GM13977 (cell line): ENCODE data around the gene PDXK.

ENCODE experiments used
- DNase-seq: peaks from one replicate; pipeline ENCODE4 v3.0.0; 2012; ENCODE audit warnings: low spot score
- in situ Hi-C: fragments of 300-500 bp; cut with MboI; formaldehyde crosslinking; loops from one replicate; pipeline ENCODE4 v1.12.0; 2022; ENCODE audit warnings: low sequenced_read_pairs, low pct_unique_long_range_greater_than_20kb, mixed read lengths, inconsistent platforms; ENCODE audit not compliant: unreplicated experiment
- TF ChIP-seq, protein P1 (sequence below): IDR thresholded peaks from 2 replicates; pipeline ENCODE4 v1.5.1; 2012; ENCODE audit warnings: mild to moderate bottlenecking, control low read depth; ENCODE audit not compliant: insufficient read depth; ENCODE audit errors: extremely low read depth, missing control alignments

The PDXK gene

DNA sequence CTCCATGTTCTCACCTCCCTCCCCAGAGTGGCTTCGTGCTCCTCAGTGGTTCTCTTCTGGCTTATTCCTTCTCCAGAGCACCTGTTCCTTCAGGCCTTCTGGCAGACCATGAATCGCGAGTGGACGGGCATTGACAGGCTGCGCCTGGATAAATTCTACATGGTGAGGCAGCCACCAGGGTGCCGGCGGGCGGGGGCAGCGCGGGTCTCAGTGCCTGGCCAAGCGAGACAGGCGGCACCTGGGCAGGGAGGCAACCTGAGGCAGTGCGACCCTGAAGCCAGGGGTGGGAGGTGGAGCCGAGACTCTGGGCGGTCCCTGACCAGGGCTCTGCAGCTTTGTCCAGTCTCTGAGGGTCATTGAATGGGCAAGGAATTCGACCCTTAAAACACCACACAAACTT is 74.3 kb downstream of the PDXK start:
- TF ChIP-seq, protein P1, sequence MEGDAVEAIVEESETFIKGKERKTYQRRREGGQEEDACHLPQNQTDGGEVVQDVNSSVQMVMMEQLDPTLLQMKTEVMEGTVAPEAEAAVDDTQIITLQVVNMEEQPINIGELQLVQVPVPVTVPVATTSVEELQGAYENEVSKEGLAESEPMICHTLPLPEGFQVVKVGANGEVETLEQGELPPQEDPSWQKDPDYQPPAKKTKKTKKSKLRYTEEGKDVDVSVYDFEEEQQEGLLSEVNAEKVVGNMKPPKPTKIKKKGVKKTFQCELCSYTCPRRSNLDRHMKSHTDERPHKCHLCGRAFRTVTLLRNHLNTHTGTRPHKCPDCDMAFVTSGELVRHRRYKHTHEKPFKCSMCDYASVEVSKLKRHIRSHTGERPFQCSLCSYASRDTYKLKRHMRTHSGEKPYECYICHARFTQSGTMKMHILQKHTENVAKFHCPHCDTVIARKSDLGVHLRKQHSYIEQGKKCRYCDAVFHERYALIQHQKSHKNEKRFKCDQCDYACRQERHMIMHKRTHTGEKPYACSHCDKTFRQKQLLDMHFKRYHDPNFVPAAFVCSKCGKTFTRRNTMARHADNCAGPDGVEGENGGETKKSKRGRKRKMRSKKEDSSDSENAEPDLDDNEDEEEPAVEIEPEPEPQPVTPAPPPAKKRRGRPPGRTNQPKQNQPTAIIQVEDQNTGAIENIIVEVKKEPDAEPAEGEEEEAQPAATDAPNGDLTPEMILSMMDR = no peak
- in situ Hi-C loops = no loop called here
- no peak for DNase-seq

DNA sequence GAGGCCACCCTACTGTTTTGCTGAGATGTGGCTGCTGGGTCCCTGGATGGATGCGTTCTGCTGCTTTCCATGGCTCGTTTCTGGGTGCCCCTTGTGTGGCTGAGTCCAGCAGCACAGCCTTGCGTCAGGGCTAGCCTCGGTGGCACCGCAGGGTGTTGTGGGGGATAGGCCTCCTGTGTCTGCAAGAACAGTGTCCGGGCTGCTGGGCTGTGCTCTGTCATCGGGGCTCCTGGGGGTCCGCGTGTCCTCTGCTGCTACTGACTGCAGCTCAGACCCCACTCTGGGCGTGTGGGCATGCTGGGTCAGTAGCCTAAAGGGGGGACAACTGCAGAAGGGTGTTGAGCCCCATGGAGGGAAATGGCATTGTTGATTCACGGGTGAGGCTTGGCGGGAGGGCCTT is 75.4 kb downstream of the PDXK start:
- in situ Hi-C loops = no loop called here
- no peak for DNase-seq

DNA sequence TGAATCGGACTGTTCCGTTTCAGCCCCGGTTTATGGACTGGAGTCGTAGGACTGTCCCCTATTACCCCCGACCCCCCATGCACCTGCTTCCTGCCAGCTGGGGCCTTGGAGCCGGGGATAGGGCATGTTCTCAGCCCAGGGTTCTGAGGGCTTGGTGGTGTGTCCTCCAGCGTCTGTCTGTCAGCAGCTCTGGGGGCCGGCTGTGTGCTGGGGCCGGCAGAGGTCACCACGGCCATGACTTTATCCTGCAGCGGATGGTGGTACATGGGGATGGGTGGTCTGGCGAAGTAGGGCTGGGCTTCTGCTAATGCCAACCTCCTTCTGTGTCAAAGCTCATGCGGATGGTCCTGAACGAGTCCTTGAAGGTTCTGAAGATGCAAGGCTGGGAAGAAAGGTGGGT is 75.9 kb downstream of the PDXK start:
- TF ChIP-seq, protein P1 = no peak
- in situ Hi-C loops = no loop called here
- DNase-seq = no peak

More for the DNA sequence above, 75.4 kb downstream of the PDXK start:
- TF ChIP-seq, protein P1 = no peak

DNA sequence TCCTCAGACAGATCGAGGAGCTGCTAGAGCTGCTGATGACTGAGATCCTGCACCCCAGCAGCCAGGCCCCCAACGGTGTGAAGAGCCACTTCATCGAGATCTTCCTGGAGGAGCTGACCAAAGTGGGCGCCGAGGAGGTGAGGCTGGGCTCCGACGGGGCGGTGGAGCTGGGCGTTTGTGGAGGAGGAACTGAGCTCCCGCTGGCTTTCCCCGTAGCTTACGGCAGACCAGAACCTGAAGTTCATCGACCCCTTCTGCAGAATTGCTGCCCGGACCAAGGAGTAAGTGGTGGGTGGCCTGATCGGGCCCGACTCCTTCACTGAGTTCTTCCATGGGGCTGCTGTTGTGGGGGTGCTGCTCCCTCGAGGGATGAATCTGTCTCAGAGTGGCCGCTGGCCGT is 78.5 kb downstream of the PDXK start:
- TF ChIP-seq, protein P1 = no peak
- DNase-seq = no peak
- in situ Hi-C loops = no loop called here

DNA sequence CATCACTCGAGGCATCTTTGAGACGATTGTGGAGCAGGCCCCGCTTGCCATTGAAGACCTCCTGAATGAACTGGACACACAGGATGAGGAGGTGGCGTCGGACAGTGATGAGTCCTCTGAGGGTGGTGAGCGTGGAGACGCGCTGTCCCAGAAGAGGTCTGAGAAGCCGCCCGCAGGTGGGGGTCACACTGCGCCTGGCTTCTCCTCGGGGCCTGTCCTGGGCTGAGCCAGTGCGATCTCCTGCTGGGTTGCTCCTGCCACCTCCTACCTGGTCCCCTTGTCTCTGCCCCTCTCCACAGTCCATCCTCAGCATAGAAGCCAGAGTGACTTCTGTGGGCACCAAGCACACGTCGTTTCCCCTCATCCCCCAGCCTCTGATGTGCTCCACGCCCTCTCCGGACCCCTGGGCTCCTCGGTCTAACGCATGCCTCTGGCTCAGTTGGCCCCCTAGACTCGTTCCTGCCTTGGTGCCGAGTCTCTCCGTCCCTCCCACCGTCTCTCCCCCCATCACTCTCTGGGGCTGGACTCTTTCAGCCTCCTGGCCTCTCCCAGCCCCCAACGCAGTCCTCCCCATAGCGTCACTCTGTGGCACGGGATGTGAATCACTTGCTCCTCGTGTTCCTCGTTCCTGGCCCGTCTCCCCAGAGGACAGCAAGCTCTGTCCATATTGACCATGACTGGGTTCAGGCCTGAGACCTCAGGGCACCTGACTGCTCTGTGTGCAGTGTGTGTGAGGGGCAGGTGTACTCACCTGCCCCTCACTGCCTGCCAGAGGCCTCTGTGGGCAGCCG is 79.2 kb downstream of the PDXK start:
- no peak for DNase-seq
- TF ChIP-seq, protein P1 = no peak
- in situ Hi-C loops = no loop called here

DNA sequence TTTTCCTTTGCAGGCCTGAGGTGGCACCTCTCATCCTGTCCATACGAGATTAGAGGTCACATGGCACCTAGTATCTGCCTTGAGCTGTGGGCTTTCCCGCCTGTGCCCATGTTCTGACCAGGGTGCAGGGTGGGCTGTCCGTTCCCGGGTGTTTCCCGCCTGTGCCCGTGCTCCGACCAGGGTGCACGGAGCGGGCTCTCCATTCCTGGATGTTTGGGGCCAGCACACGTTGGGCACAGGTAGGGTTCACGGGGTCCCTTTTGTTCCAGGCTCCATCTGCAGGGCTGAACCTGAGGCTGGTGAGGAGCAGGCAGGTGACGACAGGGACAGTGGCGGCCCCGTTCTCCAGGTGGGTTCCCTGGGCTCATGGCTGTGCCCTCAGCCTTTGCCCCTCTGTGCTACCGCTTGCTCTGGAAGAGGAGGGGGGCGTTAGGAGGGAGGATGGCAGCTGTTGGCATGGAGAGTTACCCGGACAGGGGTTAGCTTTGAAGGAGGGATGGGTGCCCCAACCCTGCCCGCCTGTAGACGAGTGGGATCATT is 80.4 kb downstream of the PDXK start:
- no peak for DNase-seq
- TF ChIP-seq, protein P1 = no peak
- in situ Hi-C loops = no loop called here
